ENCODE results near the gene GNAT1.
"Not testable (repeated sequence)": the region's sequence is repeated elsewhere in the genome, so short reads cannot be mapped to it uniquely, and the experiment has no call there.

GNAT1 gene

GRCh38 chr3:50243543-50243895 is 52.1 kb downstream of the GNAT1 start:
- no peak for DNase-seq

- not testable (repeated sequence) for DNase-seq
Observed at GRCh38 chr3:50244813-50245212, 53.4 kb downstream of the GNAT1 start.

DNA sequence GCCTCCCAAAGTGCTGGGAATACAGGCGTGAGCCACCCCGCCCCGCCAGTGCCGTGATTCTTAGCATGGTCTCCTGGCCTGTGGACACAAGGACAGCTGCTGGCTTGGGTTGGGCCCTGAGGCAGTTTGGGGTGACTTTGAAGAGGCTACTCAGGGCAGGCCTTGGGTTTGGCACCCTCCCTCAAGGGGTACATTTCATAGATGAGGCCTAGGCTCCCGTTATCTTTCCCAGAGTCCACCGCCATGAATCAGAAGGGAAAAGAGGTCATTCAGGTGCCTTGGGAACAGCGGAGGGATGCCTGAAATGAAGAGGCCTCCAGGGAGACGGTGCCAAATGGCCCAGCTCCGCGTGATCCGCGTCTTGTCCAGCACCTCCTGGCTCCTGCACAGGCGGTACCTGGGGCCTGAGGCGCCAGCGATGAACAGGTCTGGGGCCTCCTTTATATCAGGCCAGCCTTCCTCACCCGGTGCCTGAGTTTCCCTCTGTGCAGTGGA is 53.9 kb downstream of the GNAT1 start:
- DNase-seq = no peak

GRCh38 chr3:50245831-50246516 is 54.6 kb downstream of the GNAT1 start:
- DNase-seq = peak; percentile 98

GRCh38 chr3:50246517-50246954 is 55.1 kb downstream of the GNAT1 start:
- peak; percentile 93 for DNase-seq

All from activated effector memory CD4-positive, alpha-beta T cell treated with anti-CD3 and anti-CD28 coated beads, Interleukin-2, amount 50 U/mL, for 16 hours (primary cell).